PC-9 (cell line): Measurements from ENCODE around the gene PHYHD1. TPM values are rescaled to one million over a fixed set of nuclear protein-coding genes. Genes with fewer than 3 reads are reported as not detected.

Source experiments
- BruUV-seq: library from RNA; stranded (reverse); fragments of 400-500 nt; replicated peaks from 2 replicates; lab custom pipeline; 2021; lab: Mats Ljungman, UMichigan
- CTCF ChIA-PET: fragments of 300-600 bp; sonication (Branson Sonifier 250); formaldehyde crosslinking; loops from one replicate; lab custom pipeline; 2022; ENCODE audit warnings: antibody characterized with exemption; lab: Charles Lee
- POLR2A ChIA-PET: fragments of 300-600 bp; sonication (Branson Sonifier 250); formaldehyde crosslinking; loops from one replicate; lab custom pipeline; 2022; ENCODE audit warnings: antibody characterized with exemption; ENCODE audit not compliant: unreplicated experiment; lab: Charles Lee
- DNase-seq, 2 experiments: peaks; one replicate each; pipeline versions ENCODE4 v3.0.0 to v3.0.0-alpha.2; 2015 to 2022; ENCODE audit warnings: mixed read lengths in 1 of 2
- H2AFZ ChIP-seq: fragments of 200-600 bp; sonication (generic); 2 replicates; pipeline ENCODE4 v1.8.1; 2017; ENCODE audit warnings: antibody characterized with exemption
- H3F3A ChIP-seq: fragments of 200-600 bp; sonication (generic); 2 replicates; pipeline ENCODE4 v1.8.1; 2017; ENCODE audit warnings: antibody characterized with exemption, mild to moderate bottlenecking, low read depth; ENCODE audit not compliant: insufficient read depth
- H3K27ac ChIP-seq: fragments of 200-600 bp; sonication (generic); 2 replicates; pipeline ENCODE4 v1.6.1; 2016; ENCODE audit warnings: mixed run types
- H3K27me3 ChIP-seq: fragments of 200-600 bp; sonication (generic); 2 replicates; pipeline ENCODE4 v1.6.1; 2016; ENCODE audit warnings: low read depth, mixed run types; ENCODE audit not compliant: insufficient read depth
- H3K36me3 ChIP-seq: fragments of 200-600 bp; sonication (generic); 2 replicates; pipeline ENCODE4 v1.6.1; 2016; ENCODE audit warnings: low read depth, mixed run types
- H3K4me1 ChIP-seq: fragments of 200-600 bp; sonication (generic); replicated peaks from 2 replicates; pipeline ENCODE4 v1.6.1; 2016; ENCODE audit warnings: mixed run types; ENCODE audit not compliant: insufficient read depth
- H3K4me2 ChIP-seq: fragments of 200-600 bp; sonication (generic); 2 replicates; pipeline ENCODE4 v1.6.1; 2017; ENCODE audit warnings: mixed run types
- H3K4me3 ChIP-seq: fragments of 200-600 bp; sonication (generic); 2 replicates; pipeline ENCODE4 v1.6.1; 2016; ENCODE audit warnings: mixed run types
- H3K79me2 ChIP-seq: fragments of 200-600 bp; sonication (generic); 2 replicates; pipeline ENCODE4 v1.6.1; 2017; ENCODE audit warnings: low read depth, mixed run types
- H3K9me2 ChIP-seq: fragments of 200-600 bp; sonication (generic); 2 replicates; pipeline ENCODE4 v1.8.1; 2017; ENCODE audit warnings: mild to moderate bottlenecking; ENCODE audit not compliant: insufficient read depth
- H3K9me3 ChIP-seq: fragments of 200-600 bp; sonication (generic); 2 replicates; pipeline ENCODE4 v1.8.1; 2016; ENCODE audit warnings: low read depth; ENCODE audit not compliant: insufficient read depth
- H4K20me1 ChIP-seq: fragments of 200-600 bp; sonication (generic); 2 replicates; pipeline ENCODE4 v1.8.1; 2017; ENCODE audit not compliant: insufficient read depth
- EZH2 ChIP-seq: fragments of 200-600 bp; sonication (generic); IDR thresholded peaks from 2 replicates; pipeline ENCODE4 v1.8.0; 2017; ENCODE audit warnings: antibody characterized with exemption, low read depth
- intact Hi-C: fragments of 100-400 bp; cut with micrococcal nuclease; formaldehyde crosslinking; loops from one replicate; pipeline ENCODE4 v1.10.0; 2022; ENCODE audit not compliant: unreplicated experiment
- total RNA-seq: library from RNA; stranded (reverse); gene quantifications from 2 replicates; pipeline ENCODE4 v1.2.3, GENCODE V29; 2021
- TF ChIP-seq, protein P1 (sequence below): fragments of 200-600 bp; sonication (generic); conservative IDR thresholded peaks from 2 replicates; pipeline ENCODE4 v1.6.1; 2017; ENCODE audit warnings: mixed run types, antibody characterized with exemption, mild to moderate bottlenecking, moderate library complexity

The PHYHD1 gene
- total RNA-seq, 1 experiment from 2014 or later: 4.2 TPM

DNA sequence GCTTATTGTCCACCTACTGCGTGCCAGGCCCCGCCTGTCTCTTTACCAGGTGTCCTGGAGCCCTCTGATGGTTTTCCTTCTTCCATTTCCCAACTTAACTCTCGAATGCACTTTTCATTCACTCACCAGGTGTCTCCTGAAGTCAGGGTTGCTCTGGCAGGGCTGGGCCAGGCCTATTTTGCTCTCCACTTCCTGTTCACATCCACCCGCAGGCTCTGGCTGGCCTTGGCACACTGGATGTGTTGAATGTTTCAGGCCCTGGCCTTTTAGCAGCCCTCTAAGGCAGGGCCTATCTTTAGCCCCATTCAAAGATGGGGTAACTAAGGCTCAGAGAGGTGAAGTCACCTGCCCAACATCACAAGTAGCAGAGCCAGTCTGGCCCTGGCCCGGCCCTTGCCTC is 22.4 kb upstream of the PHYHD1 start:
- TF ChIP-seq, protein P1, sequence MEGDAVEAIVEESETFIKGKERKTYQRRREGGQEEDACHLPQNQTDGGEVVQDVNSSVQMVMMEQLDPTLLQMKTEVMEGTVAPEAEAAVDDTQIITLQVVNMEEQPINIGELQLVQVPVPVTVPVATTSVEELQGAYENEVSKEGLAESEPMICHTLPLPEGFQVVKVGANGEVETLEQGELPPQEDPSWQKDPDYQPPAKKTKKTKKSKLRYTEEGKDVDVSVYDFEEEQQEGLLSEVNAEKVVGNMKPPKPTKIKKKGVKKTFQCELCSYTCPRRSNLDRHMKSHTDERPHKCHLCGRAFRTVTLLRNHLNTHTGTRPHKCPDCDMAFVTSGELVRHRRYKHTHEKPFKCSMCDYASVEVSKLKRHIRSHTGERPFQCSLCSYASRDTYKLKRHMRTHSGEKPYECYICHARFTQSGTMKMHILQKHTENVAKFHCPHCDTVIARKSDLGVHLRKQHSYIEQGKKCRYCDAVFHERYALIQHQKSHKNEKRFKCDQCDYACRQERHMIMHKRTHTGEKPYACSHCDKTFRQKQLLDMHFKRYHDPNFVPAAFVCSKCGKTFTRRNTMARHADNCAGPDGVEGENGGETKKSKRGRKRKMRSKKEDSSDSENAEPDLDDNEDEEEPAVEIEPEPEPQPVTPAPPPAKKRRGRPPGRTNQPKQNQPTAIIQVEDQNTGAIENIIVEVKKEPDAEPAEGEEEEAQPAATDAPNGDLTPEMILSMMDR: no peak
- no peak for TF ChIP-seq EZH2
- Histone ChIP-seq H3K4me3 (no peak overlapping the region), H3K79me2 (peaks cover 13% of the 10 kb centered on the region), H3F3A (peaks cover 47% of the 10 kb centered on the region), H3K4me1 (peaks cover 59% of the 10 kb centered on the region), H2AFZ (no peak overlapping the region), H3K27me3 (no peaks in the 10 kb centered on the region), H3K27ac (peak overlapping the region; percentile 17; the same call in 1 of the 2 replicates), H3K9me3 (no peaks in the 10 kb centered on the region), H3K36me3 (peaks cover 16% of the 10 kb centered on the region; the same call in 1 of the 2 replicates), H3K9me2 (no peaks in the 10 kb centered on the region), H4K20me1 (no peaks in the 10 kb centered on the region), H3K4me2 (no peak overlapping the region)
- ChIA-PET CTCF (no interaction called here), POLR2A (no interaction called here)
- no TSS peak for BruUV-seq
- DNase-seq: no peak
- intact Hi-C loops: no loop called here

DNA sequence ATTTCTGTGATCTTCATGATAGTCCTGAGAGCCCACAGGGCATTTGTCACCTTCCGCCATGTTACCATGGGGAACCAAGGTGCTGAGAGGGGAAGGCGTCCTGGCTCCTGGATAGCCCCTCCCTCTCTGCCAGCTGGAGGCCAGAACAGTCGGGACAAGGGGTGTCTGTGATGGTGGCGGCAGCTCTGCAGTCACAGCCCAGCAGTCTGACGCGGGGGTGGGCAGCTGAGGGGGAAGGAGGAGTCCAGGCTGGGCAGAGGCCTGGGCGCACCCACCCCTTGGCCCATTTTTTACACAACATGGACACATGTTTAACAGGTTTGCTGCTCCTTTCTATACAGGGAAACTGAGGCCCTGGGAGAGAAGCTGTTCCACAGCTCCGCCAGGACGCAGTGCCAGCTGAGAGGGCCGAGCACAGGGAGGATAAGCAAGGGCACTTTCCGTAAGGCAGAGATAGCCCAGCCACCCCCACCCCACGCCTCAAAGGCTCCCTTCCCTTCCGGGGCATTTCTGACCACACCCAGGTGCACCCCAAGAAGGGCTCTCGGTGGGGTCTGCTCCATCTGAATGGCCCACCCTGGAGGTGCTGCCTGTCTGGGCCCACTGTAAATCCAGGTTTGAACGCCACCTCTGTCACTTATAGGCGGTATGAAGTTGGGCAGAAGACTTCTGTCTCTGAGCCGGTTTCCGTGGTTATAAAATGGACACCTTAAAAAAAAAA is 21.8 kb upstream of the PHYHD1 start:
- intact Hi-C loops: no loop called here
- Histone ChIP-seq H3F3A (peaks cover 48% of the 10 kb centered on the region), H2AFZ (no peak overlapping the region), H4K20me1 (no peaks in the 10 kb centered on the region), H3K4me1 (peaks cover 60% of the 10 kb centered on the region), H3K36me3 (peaks cover 11% of the 10 kb centered on the region; the same call in 1 of the 2 replicates), H3K4me3 (no peak overlapping the region), H3K9me2 (no peaks in the 10 kb centered on the region), H3K4me2 (no peak overlapping the region), H3K9me3 (no peaks in the 10 kb centered on the region), H3K79me2 (peaks cover 8% of the 10 kb centered on the region; the same call in 1 of the 2 replicates), H3K27ac (peak overlapping the region; percentile 88), H3K27me3 (no peaks in the 10 kb centered on the region)
- no peak for TF ChIP-seq EZH2
- TF ChIP-seq, protein P1: no peak
- BruUV-seq: no TSS peak
- DNase-seq: no peak
- CTCF ChIA-PET: no interaction called here
- POLR2A ChIA-PET: no interaction called here

DNA sequence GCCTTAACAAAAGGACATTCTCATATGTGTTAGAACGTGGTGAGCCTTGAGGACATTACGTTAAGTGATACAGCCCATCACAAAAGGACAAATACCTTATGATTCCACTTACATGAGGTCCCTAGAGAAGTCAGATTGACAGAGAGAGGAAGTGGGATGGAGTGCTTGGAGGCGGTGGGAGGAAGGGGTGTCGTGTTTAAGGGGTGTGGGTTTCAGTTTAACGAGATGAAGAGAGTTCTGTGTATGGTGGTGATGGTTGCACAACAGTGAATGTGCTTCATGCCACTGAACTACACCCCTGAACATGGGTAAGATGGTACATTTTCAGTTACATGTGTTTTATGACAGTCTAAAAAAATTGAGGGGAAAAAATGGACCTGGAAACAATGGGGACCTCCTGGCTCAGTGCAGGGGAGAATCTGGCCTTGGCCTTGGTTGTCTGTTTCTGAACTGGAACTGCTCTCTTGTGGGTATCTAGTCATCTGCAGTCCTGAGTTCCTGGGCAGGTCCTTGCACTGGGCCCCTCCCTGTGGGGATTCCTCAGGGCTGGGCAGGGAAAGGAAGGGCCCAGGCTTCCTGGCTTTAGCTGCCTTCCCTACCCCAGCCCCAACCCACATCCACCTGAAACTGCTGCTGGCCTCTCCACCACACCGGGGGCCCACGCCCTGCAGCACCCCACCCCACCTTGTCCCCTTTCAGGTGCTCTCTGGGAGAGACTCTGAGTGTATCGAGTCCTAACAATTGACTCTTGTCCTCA is 21.0 kb upstream of the PHYHD1 start:
- BruUV-seq: TSS peak; percentile 67
- ChIA-PET POLR2A (interaction anchor here (0.5 kb wide), 1 partner anchor 57 kb away, joined by 14 read pairs; no protein-coding TSS in a partner anchor), CTCF (interaction anchor here (0.6 to 1.0 kb wide), 2 partner anchors 17 to 29 kb away, joined by 3 to 9 read pairs; no protein-coding TSS in a partner anchor)
- Histone ChIP-seq H4K20me1 (no peaks in the 10 kb centered on the region), H3F3A (peaks cover 56% of the 10 kb centered on the region), H3K27ac (peak overlapping the region; percentile 88), H3K79me2 (peaks cover 5% of the 10 kb centered on the region; the same call in 1 of the 2 replicates), H3K27me3 (no peaks in the 10 kb centered on the region), H3K9me3 (no peaks in the 10 kb centered on the region), H3K9me2 (no peaks in the 10 kb centered on the region), H3K4me1 (peaks cover 67% of the 10 kb centered on the region), H2AFZ (no peak overlapping the region), H3K4me2 (peak overlapping the region; percentile 29), H3K36me3 (peaks cover 10% of the 10 kb centered on the region; the same call in 1 of the 2 replicates), H3K4me3 (no peak overlapping the region)
- intact Hi-C loops: no loop called here
- DNase-seq: peak in 1 of 2 experiments; percentile 83
- no peak for TF ChIP-seq EZH2
- TF ChIP-seq, protein P1: no peak
